Gastroesophageal sphincter (tissue), 4 donors: Measurements from ENCODE around the gene TBCK. TPM values are rescaled to one million over a fixed set of nuclear protein-coding genes. Genes with fewer than 3 reads are reported as not detected.
A peak's percentile ranks its signal among the peaks of the same experiment; 100 is the strongest.
"Not testable (repeated sequence)": the region's sequence is repeated elsewhere in the genome, so short reads cannot be mapped to it uniquely, and the experiment has no call there.

Experiments
- ATAC-seq: fragments of 150-250 bp; one replicate; pipeline ENCODE4 v1.9.1; 2016; ENCODE audit warnings: mild to moderate bottlenecking, moderate library complexity
- H3K27ac ChIP-seq, 4 donors: fragments of 200-600 bp; sonication (generic) in 3 of 4; 1 replicate in 3 of 4; 2 replicates in 1 of 4; pipeline ENCODE4 v1.5.1; 2016 to 2019
- H3K27me3 ChIP-seq: fragments of 200-600 bp; sonication (generic); one replicate; pipeline ENCODE4 v1.5.1; 2019
- H3K36me3 ChIP-seq, 2 donors: fragments of 200-600 bp; sonication (generic); one replicate each; pipeline ENCODE4 v1.5.1; 2019; ENCODE audit warnings: control low read depth in 1 of 2
- H3K4me1 ChIP-seq, 3 donors: fragments of 200-600 bp; sonication (generic); 1 replicate in 2 of 3; 2 replicates in 1 of 3; pipeline ENCODE4 v1.5.1; 2016 to 2019; ENCODE audit warnings: control low read depth in 2 of 3
- H3K4me3 ChIP-seq, 2 donors: fragments of 200-600 bp; sonication (generic); one replicate each; pipeline ENCODE4 v1.5.1; 2019; ENCODE audit warnings: mild to moderate bottlenecking in 1 of 2, moderate library complexity in 1 of 2
- H3K9me3 ChIP-seq, 3 donors: fragments of 200-600 bp; sonication (generic); one replicate each; pipeline ENCODE4 v1.5.1; 2017 to 2019; ENCODE audit warnings: control low read depth in 2 of 3
- CTCF ChIP-seq, 4 experiments: fragments of 200-600 bp in 2 of 4; fragments of 450-650 bp in 2 of 4; sonication (generic) in 1 of 4; IDR thresholded peaks; one replicate each; pipeline ENCODE4 v1.5.1; 2017 to 2019; ENCODE audit warnings: antibody characterized with exemption in 4 of 4, mild to moderate bottlenecking in 2 of 4, moderate library complexity in 2 of 4
- EP300 ChIP-seq: sonication (generic); formaldehyde crosslinking; IDR thresholded peaks from one replicate; pipeline ENCODE4 v1.6.1; 2017; ENCODE audit warnings: antibody characterized with exemption, mild to moderate bottlenecking
- POLR2A ChIP-seq, 2 donors: fragments of 450-650 bp; IDR thresholded peaks; one replicate each; pipeline ENCODE4 v1.6.1; 2017; ENCODE audit warnings: antibody characterized with exemption in 2 of 2, mild to moderate bottlenecking in 2 of 2, moderate library complexity in 1 of 2
- POLR2AphosphoS5 ChIP-seq: sonication (generic); formaldehyde crosslinking; IDR thresholded peaks from one replicate; pipeline ENCODE4 v1.6.1; 2017; ENCODE audit warnings: antibody characterized with exemption
- WGBS, 2 donors: methylation state at CpG; one replicate each; pipeline ENCODE4 v1.1.5; 2018; ENCODE audit warnings: low coverage in 1 of 2; 5-methylcytosine and 5-hydroxymethylcytosine counted together
- total RNA-seq, 4 donors: library from RNA; depleted of rRNA; stranded (reverse); fragments of >200 nt; gene quantifications; one replicate each; pipeline ENCODE4 v1.1.0, GENCODE V29; 2016

The TBCK gene
- total RNA-seq, 4 donors from 2014 or later: 18.9 to 42.0 (median 20.9) TPM

- Histone ChIP-seq H3K27me3 (no peaks in the 10 kb centered on the region), H3K9me3 (no peaks in the 10 kb centered on the region), H3K27ac (no peak overlapping the region), H3K36me3 (peaks cover 3 to 47% of the 10 kb centered on the region in 2 donors), H3K4me1 (peaks cover 0 to 29% (median 0%) of the 10 kb centered on the region in 3 donors), H3K4me3 (no peak overlapping the region)
- TF ChIP-seq POLR2A (IDR thresholded peaks at IDR 0.05) (no peak), POLR2AphosphoS5 (no peak)
- ATAC-seq: no peak
Measured at GRCh38 chr4:106323119-106323518, 7.1 kb upstream of the TBCK start.

- H3K9me3 ChIP-seq, ATAC-seq, H3K27ac ChIP-seq, H3K27me3 ChIP-seq, H3K4me3 ChIP-seq: not testable (repeated sequence)
- 50% methylated on average over 5 of the region's 6 CpGs; no CpG with 5 or more reads in 1 of the 2 donors for WGBS, 2 donors
- Histone ChIP-seq H3K36me3 (peaks cover 0 to 34% of the 10 kb centered on the region in 2 donors), H3K4me1 (peaks cover 7 to 42% (median 8%) of the 10 kb centered on the region in 3 donors)
Measured at GRCh38 chr4:106321814-106322213, 5.8 kb upstream of the TBCK start.

GRCh38 chr4:106321168-106321567, 5.2 kb upstream of the TBCK start:
- H3K27me3 ChIP-seq, ATAC-seq, H3K27ac ChIP-seq, H3K4me3 ChIP-seq, H3K9me3 ChIP-seq: not testable (repeated sequence)
- Histone ChIP-seq H3K4me1 (peaks cover 7 to 42% (median 8%) of the 10 kb centered on the region in 3 donors), H3K36me3 (peaks cover 0 to 27% of the 10 kb centered on the region in 2 donors)
- no CpG with 5 or more reads among the region's 34 CpGs for WGBS, 2 donors

GRCh38 chr4:106320235-106320634, 4.2 kb upstream of the TBCK start:
- Histone ChIP-seq H3K27ac (no peak overlapping the region), H3K9me3 (no peaks in the 10 kb centered on the region), H3K27me3 (no peaks in the 10 kb centered on the region), H3K4me1 (peaks cover 7 to 45% (median 8%) of the 10 kb centered on the region in 3 donors), H3K36me3 (peaks cover 0 to 18% of the 10 kb centered on the region in 2 donors), H3K4me3 (no peak overlapping the region)
- TF ChIP-seq CTCF (IDR thresholded peaks at IDR 0.05) (no peak), EP300 (no peak), POLR2A (IDR thresholded peaks at IDR 0.05) (no peak), POLR2AphosphoS5 (no peak)
- no peak for ATAC-seq
- WGBS, 2 donors: 93 to 94% methylated on average over 1 of the region's 1 CpG

- Histone ChIP-seq H3K27me3 (no peaks in the 10 kb centered on the region), H3K4me3 (no peak overlapping the region), H3K36me3 (peaks cover 0 to 12% of the 10 kb centered on the region in 2 donors), H3K9me3 (no peaks in the 10 kb centered on the region), H3K27ac (no peak overlapping the region), H3K4me1 (peaks cover 7 to 58% (median 10%) of the 10 kb centered on the region in 3 donors)
- TF ChIP-seq POLR2A (IDR thresholded peaks at IDR 0.05) (no peak), POLR2AphosphoS5 (no peak), CTCF (IDR thresholded peaks at IDR 0.05) (no peak), EP300 (no peak)
- no peak for ATAC-seq
Measured at GRCh38 chr4:106318511-106318910, 2.5 kb upstream of the TBCK start.

GRCh38 chr4:106317815-106318214, 1.8 kb upstream of the TBCK start:
- Histone ChIP-seq H3K4me3 (peak overlapping the region in 1 of 2 donors; percentile 86), H3K27me3 (no peaks in the 10 kb centered on the region), H3K4me1 (peaks cover 7 to 65% (median 10%) of the 10 kb centered on the region in 3 donors), H3K27ac (no peak overlapping the region), H3K36me3 (peaks cover 0 to 12% of the 10 kb centered on the region in 2 donors), H3K9me3 (no peaks in the 10 kb centered on the region)
- no peak for ATAC-seq
- TF ChIP-seq CTCF (IDR thresholded peaks at IDR 0.05) (no peak), POLR2A (IDR thresholded peaks at IDR 0.05) (no peak)
- WGBS, 2 donors: 82 to 91% methylated on average over 1 of the region's 1 CpG
